ENCODE data around the gene CLNS1A. TPM values are rescaled to one million over a fixed set of nuclear protein-coding genes. Genes with fewer than 3 reads are reported as not detected.

CLNS1A gene
- total RNA-seq, 6 experiments from 2014 or later, result 41.2 to 86.8 (median 64.1) TPM

- Histone ChIP-seq H3K4me1 (no peaks in the 10 kb centered on the region), H3K27me3 (no peaks in the 10 kb centered on the region), H3K4me3 (no peak overlapping the region), H3K9me3 (no peaks in the 10 kb centered on the region), H3K36me3 (no peaks in the 10 kb centered on the region), H3K27ac (no peak overlapping the region)
- WGBS (ENCODE audit: insufficient coverage, low coverage, low lambda C conversion rate, missing lambda C conversion rate), result 86% methylated on average over 2 of the region's 2 CpGs
- intact Hi-C loops (cut with DNase I), result no loop called here
- TF ChIP-seq CTCF (IDR thresholded peaks at IDR 0.05) (no peak), POLR2A (IDR thresholded peaks at IDR 0.05) (no peak)
- no peak for DNase-seq
- ATAC-seq, result no peak
Measured at GRCh38 chr11:77569676-77570070, 67.9 kb downstream of the CLNS1A start.

DNA sequence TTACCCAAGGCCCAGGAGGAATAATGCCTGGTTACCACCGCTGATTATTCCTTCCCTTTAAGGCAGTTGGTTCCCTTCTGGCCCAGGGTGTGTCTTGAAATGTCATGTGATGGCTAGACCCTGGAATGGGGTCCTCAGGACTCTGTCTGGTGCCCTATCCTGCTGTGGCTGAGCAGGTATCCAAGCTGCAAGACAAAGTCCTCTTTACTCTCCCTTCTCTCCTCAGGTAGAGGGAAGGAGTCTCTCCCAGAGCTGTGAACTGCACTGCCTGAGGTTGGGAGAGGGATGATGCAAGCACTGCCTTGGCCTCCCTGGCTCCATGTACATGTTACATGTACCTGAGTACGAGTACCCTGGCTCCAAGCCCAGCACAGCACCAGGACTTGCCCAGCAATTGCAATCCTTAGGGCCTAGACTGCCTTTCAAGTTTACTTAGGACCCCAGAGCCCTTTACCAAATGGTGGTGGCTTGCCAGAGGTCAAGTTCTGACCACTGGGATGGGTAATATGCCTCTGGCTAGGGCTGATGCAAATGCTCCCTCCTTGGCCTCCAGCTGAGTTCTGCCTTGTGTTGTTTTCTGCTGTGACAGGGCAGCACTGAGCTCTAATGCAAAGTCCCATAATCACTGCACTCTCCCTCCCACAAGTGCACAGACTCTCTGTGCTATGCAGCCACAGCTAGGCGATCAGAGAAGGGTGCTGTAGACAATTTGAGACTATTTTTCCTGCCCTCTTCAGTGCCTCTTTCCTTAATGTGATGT lies 68.5 kb downstream of the CLNS1A start:
- H3K4me1 ChIP-seq, result no peaks in the 10 kb centered on the region
- H3K27ac ChIP-seq, result no peak overlapping the region
- H3K36me3 ChIP-seq, result no peaks in the 10 kb centered on the region
- intact Hi-C loops (cut with DNase I), result no loop called here
- DNase-seq (no peak), ATAC-seq (no peak)
- no peaks in the 10 kb centered on the region for H3K9me3 ChIP-seq
- no peak for TF ChIP-seq POLR2A (IDR thresholded peaks at IDR 0.05)
- no peaks in the 10 kb centered on the region for H3K27me3 ChIP-seq
- no peak overlapping the region for H3K4me3 ChIP-seq
- WGBS (ENCODE audit: insufficient coverage, low coverage, low lambda C conversion rate, missing lambda C conversion rate), result 83% methylated on average over 1 of the region's 3 CpGs

- intact Hi-C loops (cut with DNase I), result no loop called here
- Histone ChIP-seq H3K4me1 (no peaks in the 10 kb centered on the region), H3K4me3 (no peak overlapping the region), H3K27ac (no peak overlapping the region), H3K36me3 (no peaks in the 10 kb centered on the region), H3K27me3 (no peaks in the 10 kb centered on the region), H3K9me3 (no peaks in the 10 kb centered on the region)
- ATAC-seq (no peak), DNase-seq (no peak)
- no peak for TF ChIP-seq CTCF (IDR thresholded peaks at IDR 0.05)
- no peak for TF ChIP-seq POLR2A (IDR thresholded peaks at IDR 0.05)
- no CpG with 5 or more reads among the region's 4 CpGs for WGBS (ENCODE audit: insufficient coverage, low coverage, low lambda C conversion rate, missing lambda C conversion rate)
Measured at GRCh38 chr11:77568306-77568705, 69.3 kb downstream of the CLNS1A start.

Small RNA genes lying within 50 kb of the gene (small RNA-seq; reads per million reads assigned to genes)
- gene RNU7-59P, result 0 reads per million in 2 experiments

Other genes with a start within 250 kb of the CLNS1A start
- gene PAK1, start 163.7 kb downstream of the CLNS1A start, total RNA-seq, result 10 to 100 TPM in 2 of 6 experiments, 1 to 10 TPM in 4; 7.3 to 14.5 (median 9.3) TPM
- 10 to 100 TPM in 1 of 6 experiments, 1 to 10 TPM in 5; 3.9 to 11.9 (median 6.5) TPM for gene AQP11, start 47.8 kb downstream of the CLNS1A start, total RNA-seq
- gene RSF1, start 182.9 kb upstream of the CLNS1A start, total RNA-seq, result 10 to 100 TPM in 5 of 6 experiments, 1 to 10 TPM in 1; 8.4 to 23.0 (median 20.6) TPM
- 10 to 100 TPM; 10.4 to 19.2 (median 14.5) TPM for gene AAMDC, start 183.3 kb upstream of the CLNS1A start, total RNA-seq

Measured in right lobe of liver (tissue), 6 donors.